HG03558 (cell line): ENCODE results near the gene TFG.

Experiments used
- ATAC-seq: cut with Tn5 transposase; IDR thresholded peaks from one replicate; pipeline ENCODE4 v1.9.1; 2021; ENCODE audit warnings: moderate number of reproducible peaks; ENCODE audit not compliant: unreplicated experiment; ENCODE audit errors: extremely low read depth

TFG gene

DNA sequence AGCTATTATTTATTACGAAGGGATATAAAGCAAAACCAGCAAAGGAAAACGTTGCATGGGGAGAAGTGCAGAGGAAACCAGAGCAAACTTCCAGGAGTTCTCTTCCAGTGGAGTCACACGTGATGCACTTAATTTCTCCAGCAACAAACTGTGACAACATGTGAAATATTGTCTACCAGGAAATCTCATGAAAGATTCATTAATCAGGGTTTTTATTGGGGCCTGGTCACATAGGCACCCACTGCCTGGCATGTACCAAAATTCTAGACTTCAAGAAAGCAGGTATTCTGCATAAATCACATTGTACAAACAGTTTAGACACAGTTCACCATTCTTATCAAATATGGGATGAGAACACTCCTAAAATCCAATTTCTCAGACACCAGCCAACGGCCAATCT lies 5.4 kb upstream of the TFG start:
- ATAC-seq = no peak

DNA sequence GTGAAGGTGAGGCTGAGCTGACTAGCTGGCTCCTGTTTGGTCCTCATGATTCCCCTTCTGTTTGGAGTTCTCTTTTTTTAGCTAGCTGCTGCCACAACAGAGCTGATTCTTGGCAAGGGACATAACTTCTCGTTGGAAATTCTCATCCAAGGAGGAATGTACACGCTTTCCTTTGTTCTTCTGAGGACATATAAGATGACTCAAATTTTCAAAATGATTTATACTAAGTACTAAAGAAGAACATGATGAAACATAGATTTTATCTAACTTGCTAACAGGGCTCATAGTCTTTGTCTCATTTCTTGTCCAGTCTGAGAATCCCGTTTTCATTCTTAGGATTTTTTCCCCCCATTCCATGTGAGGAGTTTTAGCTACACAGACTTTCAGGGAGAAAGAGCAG lies 2.9 kb upstream of the TFG start:
- ATAC-seq = no peak

DNA sequence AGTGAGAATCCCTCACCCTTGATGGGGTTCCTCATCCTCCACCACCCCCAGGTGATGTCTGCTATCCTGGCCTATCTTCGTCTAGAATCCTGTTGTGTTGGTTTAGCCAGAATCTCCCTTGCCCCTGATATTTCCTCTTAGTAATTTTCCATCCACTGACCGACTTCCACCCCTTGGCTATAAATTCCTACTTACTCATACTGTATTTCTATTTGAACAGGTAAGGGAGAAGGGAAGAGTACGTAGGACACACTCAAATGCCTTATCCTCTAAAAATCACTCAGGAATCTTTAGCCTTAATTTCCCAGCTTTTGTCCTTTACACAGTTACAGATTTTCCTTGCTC lies 678 bp upstream of the TFG start:
- ATAC-seq = no peak

DNA sequence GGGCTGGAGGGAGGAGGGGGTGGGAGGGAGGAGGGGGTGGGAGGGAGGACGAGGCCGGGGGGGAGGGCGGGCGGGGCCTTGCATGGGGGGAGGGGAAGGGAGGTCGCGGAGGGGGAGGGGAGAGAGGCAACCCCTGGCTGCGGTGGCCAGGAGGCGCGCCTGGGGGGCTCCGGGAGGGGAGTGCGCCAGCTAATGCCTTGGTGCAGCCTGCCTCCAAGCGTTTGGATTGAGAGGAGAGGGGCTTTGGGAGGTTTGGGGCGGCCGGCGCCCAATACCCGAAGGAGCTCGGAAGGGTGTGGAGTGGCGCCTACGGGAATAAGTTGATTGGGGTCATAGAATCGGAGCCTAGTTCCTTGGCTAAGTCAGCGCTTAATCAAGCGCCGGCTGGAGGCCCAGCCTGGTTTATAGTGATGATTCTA lies 557 bp downstream of the TFG start:
- ATAC-seq = no peak

DNA sequence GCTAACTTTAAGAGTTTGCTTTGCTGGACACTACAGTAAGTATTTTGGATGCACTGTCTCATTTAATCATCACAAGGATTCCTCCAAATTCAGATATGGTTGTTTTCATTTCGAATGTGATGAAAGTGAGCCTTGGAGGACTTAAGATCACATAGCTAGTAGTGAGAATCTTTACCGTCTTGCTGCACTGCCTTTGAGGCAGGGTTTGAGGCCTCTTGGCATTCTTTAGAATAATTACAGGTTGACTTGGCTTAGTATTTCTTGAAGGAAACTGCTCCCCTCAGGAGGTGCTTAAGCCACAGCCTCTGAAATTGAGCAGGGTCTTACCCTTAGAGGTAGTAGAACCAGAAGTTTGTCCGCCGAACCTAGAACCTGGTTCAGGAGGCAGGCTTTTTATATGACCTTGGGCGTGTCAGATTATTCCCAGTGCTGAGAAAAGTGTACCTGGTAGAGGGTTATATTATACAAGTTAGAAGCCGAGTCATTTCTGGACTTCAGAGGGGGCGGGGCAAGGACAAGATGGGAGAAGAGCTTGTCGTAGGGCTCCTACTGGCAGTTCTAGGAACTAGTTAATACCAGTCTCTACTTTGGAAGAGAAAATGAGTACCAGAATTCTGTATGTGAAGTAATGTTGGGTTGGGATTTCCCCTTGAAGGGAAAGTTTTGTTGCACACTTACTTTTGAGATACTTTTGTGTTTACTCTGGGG lies 1.1 kb downstream of the TFG start:
- ATAC-seq = peak; percentile 25

DNA sequence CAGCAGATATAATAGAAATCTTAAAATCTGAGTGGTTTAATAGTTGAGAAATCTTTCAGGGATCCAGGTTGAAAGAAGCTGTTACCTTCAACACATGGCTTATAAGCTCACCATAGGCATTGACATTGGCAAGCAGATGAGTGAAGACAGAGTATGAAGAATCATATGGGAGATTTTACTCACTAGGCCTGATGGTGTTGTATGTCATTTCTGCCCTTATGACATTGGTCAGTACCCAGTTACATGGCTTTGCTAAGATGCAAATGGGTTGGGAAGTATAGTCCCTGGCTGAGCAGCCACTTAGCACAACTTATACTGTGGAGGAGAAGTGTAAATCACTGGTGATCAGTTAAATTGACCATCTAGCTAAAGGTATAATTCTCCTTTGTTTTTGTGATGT lies 5.9 kb downstream of the TFG start:
- ATAC-seq = no peak

DNA sequence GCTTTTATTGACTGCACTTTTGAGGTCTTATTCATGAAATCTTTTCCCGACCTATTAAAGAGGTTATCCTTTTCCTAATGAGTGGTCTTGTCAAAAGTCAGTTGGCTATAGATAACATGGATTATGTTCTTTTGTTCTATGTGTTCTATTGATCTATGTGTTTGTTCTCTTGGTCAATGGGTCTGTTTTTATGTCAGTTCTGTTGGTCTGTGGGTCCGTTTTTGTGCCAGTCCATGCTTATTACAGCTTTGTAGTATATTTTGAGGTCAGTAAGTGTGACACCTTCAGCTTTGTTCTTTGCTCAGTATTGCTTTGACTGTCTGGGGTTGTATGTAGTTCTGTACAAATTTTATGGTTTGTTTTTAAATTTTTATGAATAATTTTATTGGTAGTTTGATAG lies 7.8 kb downstream of the TFG start:
- no peak for ATAC-seq

DNA sequence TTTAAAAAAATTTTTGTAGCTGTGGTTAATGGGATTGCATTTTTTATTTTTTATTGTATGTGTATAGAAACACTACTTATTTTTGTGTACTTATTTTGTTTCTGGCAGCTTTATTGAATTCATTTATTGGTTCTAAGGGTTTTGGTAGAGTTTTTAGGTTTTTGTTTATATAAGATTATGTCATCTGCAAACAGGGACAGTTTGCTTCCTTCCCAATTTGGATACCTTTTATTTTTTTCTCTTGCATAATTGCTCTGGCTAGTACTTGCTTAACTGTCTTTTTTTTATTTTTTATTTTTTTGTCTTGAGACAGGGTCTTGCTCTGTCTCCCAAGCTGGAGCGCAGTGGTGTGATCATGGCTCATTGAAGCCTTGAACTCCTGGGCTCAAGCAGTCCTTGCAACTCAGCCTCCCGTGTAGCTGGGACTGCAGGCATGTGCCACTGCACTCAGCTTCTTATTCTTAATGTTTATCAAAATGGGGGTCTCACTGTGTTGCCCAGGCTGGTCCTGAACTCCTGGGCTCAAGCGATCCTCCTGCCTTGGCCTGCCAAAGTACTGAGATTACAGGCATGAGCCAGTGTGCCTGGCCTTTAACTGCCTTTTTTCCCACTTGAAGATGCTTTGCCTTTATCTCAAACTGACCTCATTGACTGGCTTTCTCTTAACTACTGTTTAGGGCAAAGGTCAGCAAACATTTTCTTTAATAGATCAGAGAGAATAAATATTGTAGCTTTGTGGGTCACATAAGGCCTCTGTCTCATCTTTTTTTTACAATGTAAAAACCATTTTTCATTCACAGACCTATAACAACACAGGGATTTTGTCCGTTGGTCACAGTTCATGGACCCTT lies 8.6 kb downstream of the TFG start:
- no peak for ATAC-seq

DNA sequence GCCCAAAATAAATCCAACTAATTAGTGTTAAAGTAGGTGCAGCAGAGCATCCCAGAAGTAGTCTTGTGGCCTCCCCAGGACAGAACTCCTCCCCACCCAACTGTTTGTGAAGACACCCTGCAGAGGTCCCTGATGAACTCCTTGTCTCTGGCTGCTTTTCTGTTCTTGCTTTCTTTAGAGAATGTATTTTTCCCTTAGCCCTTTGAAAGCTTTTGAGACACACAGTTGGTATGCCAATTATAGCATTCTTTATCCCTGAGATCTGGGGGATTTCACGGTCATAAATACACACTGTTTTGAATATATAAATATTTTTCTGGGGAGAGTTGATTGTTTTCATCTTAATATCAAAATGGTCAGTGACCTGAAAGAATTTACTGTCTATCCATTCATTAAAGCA lies 9.8 kb downstream of the TFG start:
- no peak for ATAC-seq

DNA sequence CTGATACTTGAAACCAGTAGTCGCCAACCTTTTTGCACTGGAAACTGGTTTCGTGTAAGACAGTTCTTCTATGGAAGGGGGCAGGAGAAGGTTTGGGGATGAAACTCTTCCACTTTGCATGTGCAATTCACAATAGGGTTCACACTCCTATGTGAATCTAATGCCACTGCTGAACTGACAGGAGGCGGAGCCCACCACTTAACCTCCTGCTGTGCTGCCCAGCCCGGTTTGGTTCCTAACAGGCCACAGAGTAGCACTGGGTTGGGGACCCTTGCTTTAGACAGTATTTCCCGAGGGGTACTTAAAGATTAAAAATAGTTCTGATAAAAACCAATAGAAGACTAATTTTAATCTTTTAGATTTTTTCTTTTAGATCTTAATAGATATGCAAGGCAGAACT lies 11.1 kb downstream of the TFG start:
- no peak for ATAC-seq

DNA sequence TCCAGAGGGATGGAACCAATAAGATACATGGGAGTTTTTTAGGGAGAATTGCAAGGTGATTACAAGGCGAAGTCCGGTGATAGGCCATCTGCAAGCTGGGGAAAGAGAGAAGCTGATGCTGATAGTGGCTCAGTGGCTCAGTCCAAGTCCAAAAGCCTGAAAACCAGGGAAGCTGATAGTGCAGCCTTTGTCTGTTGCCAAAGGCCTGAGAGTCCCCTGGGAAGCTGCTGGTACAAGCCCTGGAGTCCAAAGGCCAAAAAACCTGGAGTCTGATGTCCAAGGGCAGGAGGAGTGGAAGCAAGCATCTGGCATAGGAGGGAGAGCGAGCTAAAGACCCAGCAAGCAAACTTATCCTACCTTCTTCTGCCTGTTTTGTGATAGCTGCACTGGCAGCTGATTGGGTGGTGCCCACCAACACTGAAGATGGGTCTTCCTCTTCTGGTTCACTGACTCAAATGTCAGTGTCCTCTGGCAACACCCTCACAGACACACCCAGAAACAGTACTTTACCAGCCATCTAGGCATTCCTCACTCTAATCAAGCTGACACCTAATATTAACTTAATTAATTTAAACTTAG lies 16.7 kb downstream of the TFG start:
- ATAC-seq = no peak

DNA sequence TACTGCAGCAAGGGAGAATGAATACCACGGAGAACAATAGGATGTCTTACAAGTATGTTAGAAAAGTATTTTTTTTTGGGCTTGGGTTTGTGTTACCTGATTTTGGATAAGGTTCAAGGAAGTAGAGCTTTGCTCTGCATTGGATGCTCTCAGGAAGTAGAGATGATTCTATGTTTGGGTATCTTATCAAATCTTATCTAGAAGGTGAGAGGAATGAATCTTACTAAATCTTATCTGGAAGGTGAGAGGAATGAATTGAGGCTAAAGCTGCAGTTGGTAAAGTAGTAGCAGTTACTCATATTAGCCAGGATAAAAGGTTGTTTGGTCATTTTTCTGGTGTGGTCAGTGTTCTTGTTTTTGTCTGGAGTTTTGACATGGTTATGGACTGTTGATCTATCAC lies 17.4 kb downstream of the TFG start:
- ATAC-seq = no peak

DNA sequence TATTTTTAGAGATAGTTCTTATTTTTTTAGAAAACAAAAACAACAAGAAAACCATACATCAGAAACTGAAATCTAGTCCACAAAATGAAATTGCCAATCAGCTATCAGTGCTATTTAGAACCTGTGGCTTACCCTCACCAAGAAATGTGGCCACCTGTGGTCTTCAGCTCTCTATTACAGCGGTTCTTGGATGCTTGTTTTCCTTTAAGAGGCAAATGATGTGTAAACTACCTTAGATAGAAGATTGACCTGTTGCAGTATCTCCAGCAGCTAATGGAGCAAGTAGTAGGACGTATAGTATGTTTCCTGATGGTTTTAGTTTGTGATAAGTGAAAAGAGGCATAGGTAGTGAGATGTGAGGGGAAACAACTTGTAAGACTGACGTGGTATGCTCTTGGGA lies 21.2 kb downstream of the TFG start:
- no peak for ATAC-seq

DNA sequence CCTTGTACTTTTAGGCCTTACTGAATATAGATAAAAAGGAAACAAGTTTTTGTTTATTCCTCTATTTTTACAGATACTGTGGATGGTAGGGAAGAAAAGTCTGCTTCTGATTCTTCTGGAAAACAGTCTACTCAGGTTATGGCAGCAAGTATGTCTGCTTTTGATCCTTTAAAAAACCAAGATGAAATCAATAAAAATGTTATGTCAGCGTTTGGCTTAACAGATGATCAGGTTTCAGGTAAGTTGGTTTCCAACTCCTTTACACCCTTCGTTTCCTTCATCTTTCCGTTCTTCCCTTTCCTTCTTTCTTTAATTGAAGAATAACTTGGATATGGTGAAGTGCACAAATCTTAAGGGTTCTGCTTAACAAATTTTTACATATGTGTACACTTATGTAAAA lies 23.1 kb downstream of the TFG start:
- no peak for ATAC-seq

DNA sequence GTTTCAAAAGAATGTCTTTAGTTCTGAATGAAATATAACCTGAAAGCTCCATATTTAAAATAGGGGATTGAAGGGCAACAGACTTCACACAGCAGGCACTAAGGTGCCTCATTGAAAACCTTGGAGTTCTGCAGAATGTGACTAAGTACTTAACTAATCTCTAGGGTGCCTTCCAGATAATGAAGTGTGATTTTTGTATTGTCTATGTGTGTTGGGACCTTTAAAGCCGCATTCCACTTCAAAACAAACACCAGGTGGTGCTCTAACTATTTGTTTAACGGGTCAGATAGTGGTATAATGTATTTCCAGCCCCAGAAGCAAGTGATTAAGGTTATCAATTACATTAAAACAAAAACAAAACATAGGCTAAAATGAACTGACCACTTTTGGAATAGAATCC lies 28.0 kb downstream of the TFG start:
- ATAC-seq = no peak

DNA sequence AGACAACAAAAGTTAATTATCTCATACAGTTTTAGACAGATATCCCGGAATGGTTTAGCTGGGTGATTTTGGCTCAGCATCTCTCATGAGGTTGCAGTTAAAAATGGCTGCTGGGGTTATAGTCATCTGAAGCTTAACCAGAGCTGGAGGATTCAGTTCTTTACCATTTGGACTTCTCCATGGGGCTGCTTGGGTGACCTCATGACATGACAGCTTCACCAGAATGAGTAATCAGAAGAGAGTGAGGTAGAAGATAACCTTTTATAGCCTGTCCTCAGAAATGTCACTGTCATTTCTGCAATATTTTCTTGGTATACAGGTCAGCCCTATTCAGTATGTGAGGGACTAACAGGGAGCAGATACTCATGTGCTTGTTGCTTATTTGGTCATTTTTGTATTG lies 30.9 kb downstream of the TFG start:
- no peak for ATAC-seq

DNA sequence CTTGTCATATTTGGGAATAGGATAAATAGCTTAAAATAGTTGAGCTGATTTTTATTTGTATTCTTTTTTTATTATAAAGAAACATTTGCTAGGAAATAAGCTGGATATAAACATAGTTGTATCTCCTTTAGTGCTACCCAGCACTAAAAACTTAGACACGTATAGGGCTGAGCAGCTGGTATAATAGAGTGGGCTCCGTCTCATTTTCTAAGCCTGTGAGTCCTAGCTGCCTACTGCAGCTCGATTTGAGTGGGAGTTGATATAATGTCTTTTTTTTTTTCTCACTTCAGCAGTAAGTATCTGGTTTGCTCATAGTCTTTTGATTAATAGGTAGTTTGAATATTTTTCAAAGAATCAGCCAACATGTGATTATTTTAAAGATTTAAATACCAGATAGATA lies 34.2 kb downstream of the TFG start:
- ATAC-seq = no peak

DNA sequence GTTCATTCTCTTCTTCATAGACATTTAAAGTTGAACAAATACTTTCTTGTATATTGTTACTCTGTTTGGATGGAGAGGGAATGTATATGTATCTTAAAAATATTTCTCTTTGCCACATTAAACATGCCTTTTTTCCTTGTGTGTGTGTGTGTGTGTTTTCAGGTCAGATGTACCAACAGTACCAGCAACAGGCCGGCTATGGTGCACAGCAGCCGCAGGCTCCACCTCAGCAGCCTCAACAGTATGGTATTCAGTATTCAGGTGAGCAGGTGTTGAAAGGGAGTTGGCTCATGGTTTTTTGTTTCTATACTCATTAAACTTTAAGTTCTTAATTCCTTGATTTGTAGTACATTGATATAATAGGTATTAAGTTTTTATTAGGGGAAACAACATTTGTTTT lies 35.4 kb downstream of the TFG start:
- ATAC-seq = no peak

DNA sequence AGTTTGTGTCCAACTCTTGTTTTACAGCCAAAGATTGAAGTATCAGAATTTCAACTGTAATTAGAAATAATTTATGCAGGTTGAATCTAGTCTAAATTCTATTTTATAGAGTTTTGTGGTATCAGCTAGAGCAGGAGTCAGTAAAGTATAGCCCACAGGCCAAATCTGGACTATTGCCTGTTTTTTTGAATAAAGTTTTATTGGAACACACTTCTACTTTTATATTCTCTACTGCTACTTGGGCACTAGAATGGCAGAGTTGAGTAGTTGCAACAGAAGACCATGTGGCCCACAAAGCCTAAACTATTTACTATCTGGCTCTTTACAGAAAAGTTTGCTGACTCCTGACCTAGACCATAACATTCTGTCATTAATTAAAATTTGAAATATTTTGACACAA lies 36.3 kb downstream of the TFG start:
- ATAC-seq = no peak

DNA sequence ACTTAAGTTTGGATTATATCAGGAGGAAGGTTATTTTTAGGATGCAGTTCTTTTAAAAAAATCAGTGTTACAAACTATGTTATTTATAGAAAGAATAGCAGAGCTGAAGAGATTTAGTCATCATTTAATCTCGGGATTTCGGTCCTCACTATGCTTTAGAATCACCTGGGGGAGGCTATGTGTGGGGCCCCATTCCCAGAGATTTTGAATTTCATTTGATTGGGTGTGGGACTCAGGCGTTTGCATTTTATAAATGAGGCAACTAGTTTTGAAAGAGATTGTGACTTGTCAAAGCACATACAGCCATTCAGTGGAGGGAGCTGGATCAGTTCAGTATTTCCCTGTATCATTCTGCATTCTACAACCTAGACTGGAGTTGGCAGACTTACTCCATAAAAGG lies 36.8 kb downstream of the TFG start:
- no peak for ATAC-seq

DNA sequence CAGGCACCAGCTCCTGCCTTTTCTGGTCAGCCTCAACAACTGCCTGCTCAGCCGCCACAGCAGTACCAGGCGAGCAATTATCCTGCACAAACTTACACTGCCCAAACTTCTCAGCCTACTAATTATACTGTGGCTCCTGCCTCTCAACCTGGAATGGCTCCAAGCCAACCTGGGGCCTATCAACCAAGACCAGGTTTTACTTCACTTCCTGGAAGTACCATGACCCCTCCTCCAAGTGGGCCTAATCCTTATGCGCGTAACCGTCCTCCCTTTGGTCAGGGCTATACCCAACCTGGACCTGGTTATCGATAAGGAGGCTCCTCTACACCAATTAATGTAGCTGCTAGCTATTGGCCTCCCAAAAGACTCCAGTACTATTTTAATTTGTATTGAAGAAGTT lies 38.9 kb downstream of the TFG start:
- no peak for ATAC-seq

DNA sequence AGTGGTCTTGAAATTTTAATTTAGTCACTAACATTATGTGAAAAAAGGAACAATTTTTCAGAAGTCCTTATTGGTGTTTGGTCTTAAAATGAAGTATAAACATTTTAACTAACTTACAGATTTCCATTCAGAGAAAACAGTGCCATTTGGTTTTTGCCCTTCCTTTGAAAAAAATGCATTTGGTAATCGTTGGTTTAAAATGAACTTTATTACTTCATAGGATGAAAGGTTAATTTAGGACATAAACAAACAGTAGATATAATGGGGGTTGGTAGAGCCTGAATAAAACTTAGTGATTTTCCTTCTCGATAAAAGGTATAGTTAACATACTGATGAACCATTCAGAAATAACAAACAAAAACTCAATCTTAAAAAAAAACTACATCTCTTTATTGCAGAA lies 39.7 kb downstream of the TFG start:
- ATAC-seq = no peak
